ENCODE results near the gene AIP. TPM values are rescaled to one million over a fixed set of nuclear protein-coding genes. Genes with fewer than 3 reads are reported as not detected.

The AIP gene
- total RNA-seq, 1 donor from 2014 or later: 55.3 TPM

GRCh38 chr11:67535561-67535960, 52.7 kb downstream of the AIP start:
- Histone ChIP-seq H3K4me1 (no peaks in the 10 kb centered on the region), H3K27me3 (ENCODE audit: low read depth) (no peaks in the 10 kb centered on the region), H3K4me3 (no peak overlapping the region), H3K27ac (replicated peaks) (no peak overlapping the region), H3K9me3 (replicated peaks) (peaks cover 19% of the 10 kb centered on the region), H3K36me3 (no peaks in the 10 kb centered on the region)
- DNase-seq: no peak
- no peak for TF ChIP-seq CTCF (IDR thresholded peaks at IDR 0.05; ENCODE audit: borderline replicate concordance)
- intact Hi-C loops (cut with micrococcal nuclease): no loop called here

GRCh38 chr11:67538306-67538705, 55.5 kb downstream of the AIP start:
- H3K36me3 ChIP-seq: no peaks in the 10 kb centered on the region
- no peak for TF ChIP-seq CTCF (IDR thresholded peaks at IDR 0.05; ENCODE audit: borderline replicate concordance)

GRCh38 chr11:67538823-67539505, 56.1 kb downstream of the AIP start:
- no peak for DNase-seq
- no peak overlapping the region for H3K4me3 ChIP-seq
- intact Hi-C loops (cut with micrococcal nuclease): no loop called here
- TF ChIP-seq CTCF (IDR thresholded peaks at IDR 0.05; ENCODE audit: borderline replicate concordance): no peak
- H3K27me3 ChIP-seq (ENCODE audit: low read depth): no peaks in the 10 kb centered on the region
- H3K9me3 ChIP-seq (replicated peaks): peaks cover 12% of the 10 kb centered on the region
- peaks cover 2% of the 10 kb centered on the region for H3K4me1 ChIP-seq
- no peak overlapping the region for H3K27ac ChIP-seq (replicated peaks)
- H3K36me3 ChIP-seq: no peaks in the 10 kb centered on the region

More at GRCh38 chr11:67538306-67538705, 55.5 kb downstream of the AIP start:
- Histone ChIP-seq H3K4me3 (no peak overlapping the region), H3K4me1 (no peaks in the 10 kb centered on the region), H3K27ac (replicated peaks) (no peak overlapping the region), H3K27me3 (ENCODE audit: low read depth) (no peaks in the 10 kb centered on the region), H3K9me3 (replicated peaks) (peaks cover 18% of the 10 kb centered on the region)
- no peak for DNase-seq
- intact Hi-C loops (cut with micrococcal nuclease): no loop called here

- Histone ChIP-seq H3K4me3 (no peak overlapping the region), H3K9me3 (replicated peaks) (peaks cover 6% of the 10 kb centered on the region)
Observed at GRCh38 chr11:67539550-67539949, 56.7 kb downstream of the AIP start.

More at GRCh38 chr11:67539550-67539949, 56.7 kb downstream of the AIP start:
- H3K27ac ChIP-seq (replicated peaks): no peak overlapping the region
- TF ChIP-seq CTCF (IDR thresholded peaks at IDR 0.05; ENCODE audit: borderline replicate concordance): no peak
- intact Hi-C loops (cut with micrococcal nuclease): no loop called here
- no peak for DNase-seq
- no peaks in the 10 kb centered on the region for H3K27me3 ChIP-seq (ENCODE audit: low read depth)
- no peaks in the 10 kb centered on the region for H3K36me3 ChIP-seq
- H3K4me1 ChIP-seq: peaks cover 8% of the 10 kb centered on the region

Small RNA genes lying within 50 kb of the gene (microRNA-seq; reads per million reads assigned to microRNA genes)
- not detected for gene MIR6752

Other genes starting within 250 kb of the AIP start
- 53.8 TPM for gene GRK2, start 216.6 kb upstream of the AIP start, total RNA-seq
- gene ANKRD13D, start 193.7 kb upstream of the AIP start, total RNA-seq: 11.8 TPM
- 14.9 TPM for gene SSH3, start 179.5 kb upstream of the AIP start, total RNA-seq
- gene POLD4, start 129.5 kb upstream of the AIP start, total RNA-seq: 47.0 TPM
- 0.82 TPM for gene CLCF1, start 109.4 kb upstream of the AIP start, total RNA-seq
- 7.0 TPM for gene RAD9A, start 91.0 kb upstream of the AIP start, total RNA-seq
- gene PPP1CA, start 81.2 kb upstream of the AIP start, total RNA-seq: 86.0 TPM
- gene TBC1D10C, start 78.9 kb upstream of the AIP start, total RNA-seq: 1.0 TPM
- gene CARNS1, start 67.3 kb upstream of the AIP start, total RNA-seq: 14.5 TPM
- gene RPS6KB2, start 54.5 kb upstream of the AIP start, total RNA-seq: 21.3 TPM
- gene PTPRCAP, start 45.3 kb upstream of the AIP start, total RNA-seq: 0.60 TPM
- 25.5 TPM for gene CORO1B, start 39.5 kb upstream of the AIP start, total RNA-seq
- not detected for gene GPR152, start 30.3 kb upstream of the AIP start, total RNA-seq
- gene CABP4, start 27.7 kb upstream of the AIP start, total RNA-seq: 1.4 TPM
- 87.5 TPM for gene TMEM134, start 13.8 kb upstream of the AIP start, total RNA-seq
- 36.6 TPM for gene PITPNM1, start 22.3 kb downstream of the AIP start, total RNA-seq
- gene CDK2AP2, start 25.1 kb downstream of the AIP start, total RNA-seq: 66.1 TPM
- gene CABP2, start 40.4 kb downstream of the AIP start, total RNA-seq: not detected
- gene GSTP1, start 100.8 kb downstream of the AIP start, total RNA-seq: 313 TPM
- 640 TPM for gene NDUFV1, start 123.9 kb downstream of the AIP start, total RNA-seq
- 102 TPM for gene NUDT8, start 146.9 kb downstream of the AIP start, total RNA-seq
- gene TBX10, start 156.7 kb downstream of the AIP start, total RNA-seq: 0.14 TPM
- not detected for gene ACY3, start 167.7 kb downstream of the AIP start, total RNA-seq
- not detected for gene ALDH3B2, start 191.6 kb downstream of the AIP start, total RNA-seq

All from left ventricle myocardium inferior (tissue), 1 donor.